Astrocyte (in vitro differentiated cells and primary cell): ENCODE measurements around the gene HPN. TPM values are rescaled to one million over a fixed set of nuclear protein-coding genes. Genes with fewer than 3 reads are reported as not detected.

ENCODE experiments used
- DNase-seq: peaks from one replicate; pipeline ENCODE4 v3.0.0-alpha.2; 2010; ENCODE audit warnings: low read depth
- FAIRE-seq: peaks from 2 replicates; lab custom pipeline; 2011; peaks lifted over from hg19 to GRCh38; lab: Jason Lieb, UNC
- H2AFZ ChIP-seq: 2 replicates; pipeline ENCODE4 v1.6.0; 2012; ENCODE audit warnings: low read depth, low read length, inconsistent platforms
- H3K27ac ChIP-seq: 2 replicates; pipeline ENCODE4 v1.5.1; 2011; ENCODE audit warnings: low read depth, low read length, inconsistent platforms
- H3K27me3 ChIP-seq: 2 replicates; pipeline ENCODE4 v1.6.0; 2011; ENCODE audit warnings: low read length, inconsistent platforms; ENCODE audit not compliant: insufficient read depth
- H3K36me3 ChIP-seq: 2 replicates; pipeline ENCODE4 v1.5.1; 2011; ENCODE audit warnings: low read length, inconsistent platforms; ENCODE audit not compliant: insufficient read depth
- H3K4me1 ChIP-seq: 2 replicates; pipeline ENCODE4 v1.5.1; 2011; ENCODE audit warnings: low read length, inconsistent platforms; ENCODE audit not compliant: insufficient read depth
- H3K4me2 ChIP-seq: 2 replicates; pipeline ENCODE4 v1.6.0; 2012; ENCODE audit warnings: low read length, inconsistent platforms
- H3K4me3 ChIP-seq: 2 replicates; pipeline ENCODE4 v1.5.1; 2011; ENCODE audit warnings: low read depth, mild to moderate bottlenecking, low read length, inconsistent platforms; ENCODE audit not compliant: insufficient read depth
- H3K79me2 ChIP-seq: 2 replicates; pipeline ENCODE4 v1.6.0; 2012; ENCODE audit warnings: mild to moderate bottlenecking, low read length, inconsistent platforms; ENCODE audit not compliant: insufficient read depth
- H3K9ac ChIP-seq: 2 replicates; pipeline ENCODE4 v1.6.0; 2012; ENCODE audit warnings: mild to moderate bottlenecking, low read length, inconsistent platforms
- H3K9me3 ChIP-seq: 2 replicates; pipeline ENCODE4 v1.5.1; 2012; ENCODE audit warnings: low read depth, mild to moderate bottlenecking, low read length, inconsistent platforms; ENCODE audit not compliant: insufficient read depth
- H4K20me1 ChIP-seq: 2 replicates; pipeline ENCODE4 v1.6.0; 2012; ENCODE audit warnings: low read length, inconsistent platforms; ENCODE audit not compliant: insufficient read depth
- H3K27ac Mint-ChIP-seq: one replicate; pipeline ENCODE4 v1.8.0; 2021; ENCODE audit warnings: mild to moderate bottlenecking, mixed read lengths; ENCODE audit not compliant: unreplicated experiment
- H3K27me3 Mint-ChIP-seq: one replicate; pipeline ENCODE4 v1.8.0; 2021; ENCODE audit warnings: low read depth, mixed read lengths; ENCODE audit not compliant: unreplicated experiment
- H3K36me3 Mint-ChIP-seq: one replicate; pipeline ENCODE4 v1.8.0; 2021; ENCODE audit warnings: low read depth, mixed read lengths; ENCODE audit not compliant: unreplicated experiment
- H3K4me1 Mint-ChIP-seq: one replicate; pipeline ENCODE4 v1.8.0; 2021; ENCODE audit warnings: low read depth, mixed read lengths; ENCODE audit not compliant: unreplicated experiment
- H3K4me3 Mint-ChIP-seq: one replicate; pipeline ENCODE4 v1.8.0; 2021; ENCODE audit warnings: mild to moderate bottlenecking, moderate library complexity, mixed read lengths; ENCODE audit not compliant: unreplicated experiment
- H3K9me3 Mint-ChIP-seq: one replicate; pipeline ENCODE4 v1.8.0; 2021; ENCODE audit warnings: mild to moderate bottlenecking, mixed read lengths; ENCODE audit not compliant: unreplicated experiment
- EZH2 ChIP-seq: IDR thresholded peaks from 2 replicates; pipeline ENCODE4 v1.6.1; 2012; ENCODE audit warnings: mild to moderate bottlenecking, low read length, inconsistent platforms; ENCODE audit not compliant: insufficient read depth
- total RNA-seq: library from RNA; stranded (reverse); gene quantifications from 2 replicates; pipeline ENCODE4 v1.2.1, GENCODE V29; 2021
- TF ChIP-seq, protein P1 (sequence below): IDR thresholded peaks from 2 replicates; pipeline ENCODE4 v1.5.1; 2011; ENCODE audit warnings: low read depth, mild to moderate bottlenecking, inconsistent platforms, low read length, moderate library complexity; ENCODE audit not compliant: insufficient read depth

Gene HPN
- total RNA-seq, 1 donor from 2014 or later: 0.73 TPM

DNA sequence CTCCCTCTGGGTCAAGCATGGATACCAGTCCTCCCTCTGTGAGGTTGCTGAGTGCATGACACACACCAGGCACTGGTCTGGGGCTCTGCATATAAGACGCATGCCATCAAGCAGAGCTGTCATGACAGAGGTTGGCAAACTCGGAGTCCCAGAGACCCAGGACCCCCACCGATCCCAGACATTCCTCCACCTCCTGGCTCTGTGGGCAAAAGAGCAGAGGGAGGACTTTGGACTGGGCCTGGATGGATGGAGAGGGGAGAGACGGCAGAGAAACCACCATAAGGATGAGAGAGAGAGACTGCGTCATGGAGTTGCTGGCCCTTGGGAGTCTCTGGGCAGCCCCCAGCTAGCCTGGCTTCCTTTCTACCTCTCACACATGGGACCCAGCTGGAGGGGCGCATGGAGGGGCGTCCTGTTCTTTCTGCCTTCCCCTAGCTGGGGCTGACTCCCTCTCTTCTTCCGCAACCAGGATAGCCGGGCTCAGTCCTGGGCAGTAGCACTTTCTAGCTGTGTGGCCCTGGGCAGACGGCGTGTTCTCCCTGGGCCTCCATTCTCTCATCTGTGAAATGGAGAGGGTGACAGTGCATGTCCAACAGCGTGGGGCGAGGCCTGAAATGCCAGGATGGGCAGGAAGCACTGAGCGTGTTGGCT lies 1.6 kb downstream of the HPN start:
- no peak overlapping the region for H3K9ac ChIP-seq
- H3K27me3 ChIP-seq: peaks cover 2% of the 10 kb centered on the region
- no peak overlapping the region for H2AFZ ChIP-seq
- peaks cover 2% of the 10 kb centered on the region for H3K36me3 Mint-ChIP-seq
- H3K9me3 ChIP-seq: no peaks in the 10 kb centered on the region
- FAIRE-seq (no peak), DNase-seq (no peak)
- no peaks in the 10 kb centered on the region for H3K36me3 ChIP-seq
- no peak for TF ChIP-seq EZH2
- TF ChIP-seq, protein P1, sequence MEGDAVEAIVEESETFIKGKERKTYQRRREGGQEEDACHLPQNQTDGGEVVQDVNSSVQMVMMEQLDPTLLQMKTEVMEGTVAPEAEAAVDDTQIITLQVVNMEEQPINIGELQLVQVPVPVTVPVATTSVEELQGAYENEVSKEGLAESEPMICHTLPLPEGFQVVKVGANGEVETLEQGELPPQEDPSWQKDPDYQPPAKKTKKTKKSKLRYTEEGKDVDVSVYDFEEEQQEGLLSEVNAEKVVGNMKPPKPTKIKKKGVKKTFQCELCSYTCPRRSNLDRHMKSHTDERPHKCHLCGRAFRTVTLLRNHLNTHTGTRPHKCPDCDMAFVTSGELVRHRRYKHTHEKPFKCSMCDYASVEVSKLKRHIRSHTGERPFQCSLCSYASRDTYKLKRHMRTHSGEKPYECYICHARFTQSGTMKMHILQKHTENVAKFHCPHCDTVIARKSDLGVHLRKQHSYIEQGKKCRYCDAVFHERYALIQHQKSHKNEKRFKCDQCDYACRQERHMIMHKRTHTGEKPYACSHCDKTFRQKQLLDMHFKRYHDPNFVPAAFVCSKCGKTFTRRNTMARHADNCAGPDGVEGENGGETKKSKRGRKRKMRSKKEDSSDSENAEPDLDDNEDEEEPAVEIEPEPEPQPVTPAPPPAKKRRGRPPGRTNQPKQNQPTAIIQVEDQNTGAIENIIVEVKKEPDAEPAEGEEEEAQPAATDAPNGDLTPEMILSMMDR: no peak
- no peak overlapping the region for H3K4me3 Mint-ChIP-seq
- H3K4me1 Mint-ChIP-seq: no peaks in the 10 kb centered on the region
- no peaks in the 10 kb centered on the region for H3K79me2 ChIP-seq
- H4K20me1 ChIP-seq: no peaks in the 10 kb centered on the region
- peaks cover 3% of the 10 kb centered on the region for H3K4me1 ChIP-seq
- no peak overlapping the region for H3K27ac ChIP-seq
- H3K27ac Mint-ChIP-seq: no peak overlapping the region
- no peak overlapping the region for H3K4me2 ChIP-seq
- H3K4me3 ChIP-seq: no peak overlapping the region
- no peaks in the 10 kb centered on the region for H3K9me3 Mint-ChIP-seq
- H3K27me3 Mint-ChIP-seq: peaks cover 35% of the 10 kb centered on the region

DNA sequence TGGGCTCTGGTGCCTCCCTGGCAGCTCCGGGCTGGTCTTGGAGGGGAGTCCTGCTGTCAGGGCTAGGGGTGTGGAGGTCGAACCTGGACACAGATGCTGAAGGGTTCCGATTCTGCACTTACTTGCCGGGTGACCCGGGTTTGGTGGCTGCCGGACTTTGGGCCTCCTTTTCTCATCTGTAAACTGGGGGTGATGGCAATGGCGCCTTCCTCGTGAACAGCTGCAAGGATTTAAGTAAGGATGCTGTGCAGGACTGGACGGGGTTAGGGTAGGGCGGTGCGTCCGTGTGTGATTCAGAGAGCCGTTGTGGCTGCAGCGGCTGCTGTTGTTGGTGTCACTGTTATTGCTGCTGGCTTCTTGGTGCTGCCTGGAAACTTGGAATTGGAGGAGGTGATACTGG lies 2.4 kb downstream of the HPN start:
- H3K36me3 ChIP-seq: no peaks in the 10 kb centered on the region
- TF ChIP-seq EZH2: no peak
- TF ChIP-seq, protein P1: no peak
- peaks cover 3% of the 10 kb centered on the region for H3K4me1 ChIP-seq
- H3K9ac ChIP-seq: no peak overlapping the region
- Mint-ChIP-seq H3K36me3 (peaks cover 2% of the 10 kb centered on the region), H3K4me3 (no peak overlapping the region), H3K27ac (no peak overlapping the region), H3K4me1 (no peaks in the 10 kb centered on the region), H3K27me3 (peaks cover 36% of the 10 kb centered on the region), H3K9me3 (no peaks in the 10 kb centered on the region)
- no peaks in the 10 kb centered on the region for H3K79me2 ChIP-seq
- no peaks in the 10 kb centered on the region for H4K20me1 ChIP-seq
- DNase-seq (no peak), FAIRE-seq (no peak)
- no peak overlapping the region for H3K27ac ChIP-seq
- no peak overlapping the region for H2AFZ ChIP-seq
- no peak overlapping the region for H3K4me3 ChIP-seq
- H3K27me3 ChIP-seq: peaks cover 2% of the 10 kb centered on the region
- no peaks in the 10 kb centered on the region for H3K9me3 ChIP-seq
- no peak overlapping the region for H3K4me2 ChIP-seq
